K562 (cell line): ENCODE measurements around the gene FARSB. TPM values are rescaled to one million over a fixed set of nuclear protein-coding genes. Genes with fewer than 3 reads are reported as not detected.

Experiments used
- ATAC-seq: fragments of 200-7000 bp; cut with Tn5 transposase; 3 replicates; pipeline ENCODE4 v1.9.1; 2020; ENCODE audit warnings: moderate library complexity
- BruUV-seq: library from RNA; stranded (reverse); fragments of 400-500 nt; replicated peaks from 2 replicates; lab custom pipeline; 2021; lab: Mats Ljungman, UMichigan
- CTCF ChIA-PET: fragments of 300-600 bp; formaldehyde crosslinking; extraction: SDS; loops from one replicate; lab custom pipeline; 2021; ENCODE audit warnings: low intra/inter-chr PET ratio; lab: Yijun Ruan, JAX
- POLR2A ChIA-PET: fragments of 300-600, 350-650 bp; sonication (Branson Sonifier 250); formaldehyde crosslinking; extraction: SDS; loops from one replicate; lab custom pipeline; 2021; ENCODE audit warnings: antibody characterized with exemption, inconsistent platforms; lab: Yijun Ruan, JAX
- DNase-seq, 4 experiments: peaks; one replicate each; pipeline versions ENCODE4 v3.0.0 to v3.0.0-alpha.2; 2011 to 2018; ENCODE audit warnings: low spot score in 3 of 4, mixed read lengths in 3 of 4; ENCODE audit errors: extremely low read depth in 1 of 4
- FAIRE-seq: peaks from 2 replicates; lab custom pipeline; 2011; peaks lifted over from hg19 to GRCh38; lab: Jason Lieb, UNC
- H2AFZ ChIP-seq: 2 replicates; pipeline ENCODE4 v1.6.0; 2011; ENCODE audit warnings: low read depth, low read length, control low read depth, inconsistent platforms
- H3K27ac ChIP-seq: fragments of 200-600 bp; 3 replicates; pipeline ENCODE4 v1.8.0; 2011; ENCODE audit warnings: low read depth, mild to moderate bottlenecking, control low read depth, inconsistent platforms, low read length, moderate library complexity, mixed read lengths; ENCODE audit errors: extremely low read depth
- H3K27me3 ChIP-seq, 2 experiments: fragments of 300-600 bp in 1 of 2; 2 replicates in 1 of 2; 3 replicates in 1 of 2; pipeline versions ENCODE4 v1.6.0 to v1.8.0; 2011; ENCODE audit warnings: inconsistent platforms in 2 of 2, low read length in 2 of 2, mild to moderate bottlenecking in 1 of 2, mixed read lengths in 1 of 2, moderate library complexity in 1 of 2; ENCODE audit not compliant: control insufficient read depth in 2 of 2, insufficient read depth in 2 of 2
- H3K36me3 ChIP-seq: fragments of 300-600 bp; 3 replicates; pipeline ENCODE4 v1.8.0; 2011; ENCODE audit warnings: mild to moderate bottlenecking, low read length, inconsistent platforms; ENCODE audit not compliant: control insufficient read depth, insufficient read depth
- H3K4me1 ChIP-seq, 2 experiments: fragments of 200-600 bp in 1 of 2; replicated peaks in 1 of 2; 2 replicates in 1 of 2; 3 replicates in 1 of 2; pipeline versions ENCODE4 v1.5.1 to v1.8.0; 2011; ENCODE audit warnings: inconsistent platforms in 2 of 2, low read length in 2 of 2, mild to moderate bottlenecking in 1 of 2, mixed read lengths in 1 of 2, moderate library complexity in 1 of 2; ENCODE audit not compliant: control insufficient read depth in 2 of 2, insufficient read depth in 2 of 2
- H3K4me2 ChIP-seq: 2 replicates; pipeline ENCODE4 v1.6.1; 2011; ENCODE audit warnings: low read length, control low read depth, inconsistent platforms, mixed read lengths; ENCODE audit not compliant: insufficient read depth
- H3K4me3 ChIP-seq: fragments of 200-600 bp; sonication (generic), shearing (Covaris generic); 2 replicates; pipeline ENCODE4 v1.5.1; 2016; ENCODE audit warnings: control low read depth, inconsistent platforms
- H3K79me2 ChIP-seq: fragments of 200-600 bp; 3 replicates; pipeline ENCODE4 v1.8.0; 2011; ENCODE audit warnings: low read length, inconsistent platforms; ENCODE audit not compliant: control insufficient read depth, insufficient read depth
- H3K9ac ChIP-seq, 2 experiments: 2 replicates each; pipeline versions ENCODE4 v1.6.0 to v1.6.1; 2011; ENCODE audit warnings: low read depth in 2 of 2, low read length in 2 of 2, control low read depth in 1 of 2, inconsistent platforms in 1 of 2, mild to moderate bottlenecking in 1 of 2, mixed read lengths in 1 of 2; ENCODE audit not compliant: insufficient read depth in 1 of 2
- H3K9me1 ChIP-seq: one replicate; pipeline ENCODE4 v1.6.0; 2011; ENCODE audit warnings: inconsistent platforms, mild to moderate bottlenecking, low read length, moderate library complexity; ENCODE audit not compliant: control insufficient read depth, insufficient read depth
- H3K9me3 ChIP-seq: replicated peaks from 2 replicates; pipeline ENCODE4 v1.5.1; 2011; ENCODE audit warnings: low read depth, low read length, inconsistent platforms; ENCODE audit not compliant: control insufficient read depth, insufficient read depth
- H4K20me1 ChIP-seq: replicated peaks from 2 replicates; pipeline ENCODE4 v1.6.1; 2011; ENCODE audit warnings: low read length, inconsistent platforms, mixed read lengths; ENCODE audit not compliant: control insufficient read depth, insufficient read depth
- BRF1 ChIP-seq: IDR thresholded peaks from 3 replicates; pipeline ENCODE4 v1.6.1; 2011; ENCODE audit warnings: borderline replicate concordance, mild to moderate bottlenecking; ENCODE audit not compliant: insufficient read length; ENCODE audit errors: extremely low read depth
- ESRRB ChIP-seq: fragments of 250-450 bp; sonication (Bioruptor Pico); IDR thresholded peaks from 2 replicates; pipeline ENCODE4 v1.5.0; 2020; ENCODE audit warnings: mild to moderate bottlenecking, moderate library complexity, borderline replicate concordance
- ETV6 ChIP-seq, 3 experiments: fragments of 150-350 bp in 1 of 3; sonication (generic) in 1 of 3; formaldehyde crosslinking in 1 of 3; IDR thresholded peaks; 2 replicates each; pipeline versions ENCODE4 v1.6.1 to v1.8.0; 2014 to 2022; ENCODE audit warnings: borderline replicate concordance in 2 of 3, low read depth in 2 of 3, antibody characterized with exemption in 1 of 3, low read length in 1 of 3, mild to moderate bottlenecking in 1 of 3, missing genetic modification reagents in 1 of 3
- JUNB ChIP-seq: fragments of 450-650 bp; formaldehyde crosslinking; conservative IDR thresholded peaks from 2 replicates; pipeline ENCODE4 v1.4.0; 2020; ENCODE audit warnings: mild to moderate bottlenecking
- MCM5 ChIP-seq: fragments of 450-650 bp; IDR thresholded peaks from 2 replicates; pipeline ENCODE4 v1.6.1; 2016; ENCODE audit warnings: low read depth
- MYBL2 ChIP-seq, 2 experiments: fragments of 450-650 bp in 1 of 2; sonication (generic) in 1 of 2; formaldehyde crosslinking in 1 of 2; IDR thresholded peaks; 2 replicates each; pipeline versions ENCODE4 v1.6.1 to v1.8.1; 2017 to 2022; ENCODE audit warnings: borderline replicate concordance in 1 of 2, inconsistent platforms in 1 of 2, low read depth in 1 of 2, mild to moderate bottlenecking in 1 of 2, missing genetic modification reagents in 1 of 2, moderate library complexity in 1 of 2
- NCOA1 ChIP-seq: fragments of 450-650 bp; IDR thresholded peaks from 2 replicates; pipeline ENCODE4 v1.6.1; 2016; ENCODE audit warnings: low read depth
- WGBS: fragments of 100-300 bp; shearing (Covaris generic); methylation state at CpG from one replicate; pipeline ENCODE4 v1.1.6; 2016; ENCODE audit warnings: low coverage, mixed read lengths; ENCODE audit not compliant: insufficient coverage; ENCODE audit errors: missing lambda C conversion rate; 5-methylcytosine and 5-hydroxymethylcytosine counted together
- in situ Hi-C: fragments of 300-500 bp; cut with MboI; formaldehyde crosslinking; loops from 4 replicates; pipeline ENCODE4 v1.15.0; 2018; ENCODE audit warnings: inconsistent platforms, mixed read lengths
- intact Hi-C: fragments of 100-400 bp; cut with micrococcal nuclease; formaldehyde crosslinking; loops from 2 replicates; pipeline ENCODE4 v1.14.2; 2022
- polyA plus RNA-seq, 8 experiments: library from polyadenylated mRNA; depleted of rRNA in 4 of 8; stranded (reverse) in 5 of 8; unstranded in 3 of 8; fragments of >200 nt; fragmentation: Nextera tagmentation in 2 of 8; fragmentation: Illumina TruSeq in 1 of 8; extraction: Ambion mirVana in 2 of 8; extraction: Trizol in 1 of 8; gene quantifications; 2 replicates each; pipeline versions ENCODE4 v1.2.1 to v1.2.3, GENCODE V29; 2011 to 2014; ENCODE audit warnings: inconsistent platforms in 1 of 8, missing spikeins in 1 of 8
- total RNA-seq, 7 experiments: library from RNA; depleted of rRNA in 6 of 7; stranded (reverse); fragments of >200 nt in 6 of 7; fragmentation: Illumina TruSeq in 2 of 7; extraction: Trizol in 2 of 7; gene quantifications; 2 replicates each; pipeline versions ENCODE4 v1.2.1 to v1.2.3, GENCODE V29; 2011 to 2021; ENCODE audit warnings: low replicate concordance in 1 of 7
- TF ChIP-seq, protein P1 (sequence below): fragments of 450-650 bp; IDR thresholded peaks from 2 replicates; pipeline ENCODE4 v1.6.1; 2016; ENCODE audit warnings: low read depth
- TF ChIP-seq, protein P2 (sequence below): IDR thresholded peaks from 2 replicates; pipeline ENCODE4 v1.6.1; 2011; ENCODE audit warnings: borderline replicate concordance, low read depth, mild to moderate bottlenecking, moderate library complexity, low read length; ENCODE audit not compliant: insufficient read depth, poor library complexity, severe bottlenecking

Gene FARSB
- total and polyA plus RNA-seq, 9 of the 15 experiments (the other 6 are each of a cell fraction or from before 2014, with no cell fraction given): 26.6 to 171 (median 55.7) TPM

DNA sequence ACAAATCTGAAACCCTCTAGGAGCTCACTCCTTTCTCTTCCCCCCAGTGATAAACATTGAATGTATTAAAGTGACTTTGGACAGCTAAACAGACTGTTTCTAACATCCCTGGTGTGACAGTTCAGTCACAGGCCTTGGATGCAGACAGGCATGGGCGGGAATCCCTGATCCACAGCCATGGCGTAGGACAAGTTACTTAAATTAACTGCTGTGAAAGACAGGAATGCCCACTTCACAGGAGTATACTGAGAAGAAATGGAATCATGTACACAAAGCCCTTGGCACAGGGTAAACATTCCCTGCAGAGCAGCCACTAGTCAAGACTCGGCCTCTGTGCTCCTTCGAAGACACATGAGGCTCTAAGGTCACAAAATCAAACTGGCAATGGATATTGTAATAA, 34.0 kb downstream of the FARSB start:
- DNase-seq (no peak), ATAC-seq (no peak), FAIRE-seq (no peak)
- H4K20me1 ChIP-seq: no peaks in the 10 kb centered on the region
- H2AFZ ChIP-seq: no peak overlapping the region
- H3K27me3 ChIP-seq: no peaks in the 10 kb centered on the region
- no peaks in the 10 kb centered on the region for H3K79me2 ChIP-seq
- no peak overlapping the region for H3K4me3 ChIP-seq
- intact Hi-C loops (no loop called here), in situ Hi-C loops (no loop called here)
- H3K4me2 ChIP-seq: no peak overlapping the region
- ChIA-PET CTCF (no interaction called here), POLR2A (no interaction called here)
- no peaks in the 10 kb centered on the region for H3K9me3 ChIP-seq
- H3K4me1 ChIP-seq: no peaks in the 10 kb centered on the region
- 90% methylated on average over 3 of the region's 4 CpGs for WGBS
- H3K27ac ChIP-seq: no peak overlapping the region
- no TSS peak for BruUV-seq
- H3K9me1 ChIP-seq: no peaks in the 10 kb centered on the region
- H3K9ac ChIP-seq: no peak overlapping the region
- H3K36me3 ChIP-seq: peaks cover 78% of the 10 kb centered on the region
- TF ChIP-seq BRF1 (no peak), ESRRB (CRISPR knock-in tag) (no peak), MCM5 (no peak), MYBL2 (IDR thresholded peaks at IDR 0.05; ENCODE audit: low read depth) (no peak), MYBL2 (CRISPR knock-in tag; IDR thresholded peaks at IDR 0.05; ENCODE audit: borderline replicate concordance) (no peak), ETV6 (IDR thresholded peaks at IDR 0.05; ENCODE audit: borderline replicate concordance in 1 of 2, low read depth in 2 of 2, low read length in 1 of 2) (no peak), ETV6 (CRISPR knock-in tag; IDR thresholded peaks at IDR 0.05; ENCODE audit: borderline replicate concordance) (no peak), NCOA1 (no peak), JUNB (CRISPR knock-in tag) (no peak)
- TF ChIP-seq, protein P1, sequence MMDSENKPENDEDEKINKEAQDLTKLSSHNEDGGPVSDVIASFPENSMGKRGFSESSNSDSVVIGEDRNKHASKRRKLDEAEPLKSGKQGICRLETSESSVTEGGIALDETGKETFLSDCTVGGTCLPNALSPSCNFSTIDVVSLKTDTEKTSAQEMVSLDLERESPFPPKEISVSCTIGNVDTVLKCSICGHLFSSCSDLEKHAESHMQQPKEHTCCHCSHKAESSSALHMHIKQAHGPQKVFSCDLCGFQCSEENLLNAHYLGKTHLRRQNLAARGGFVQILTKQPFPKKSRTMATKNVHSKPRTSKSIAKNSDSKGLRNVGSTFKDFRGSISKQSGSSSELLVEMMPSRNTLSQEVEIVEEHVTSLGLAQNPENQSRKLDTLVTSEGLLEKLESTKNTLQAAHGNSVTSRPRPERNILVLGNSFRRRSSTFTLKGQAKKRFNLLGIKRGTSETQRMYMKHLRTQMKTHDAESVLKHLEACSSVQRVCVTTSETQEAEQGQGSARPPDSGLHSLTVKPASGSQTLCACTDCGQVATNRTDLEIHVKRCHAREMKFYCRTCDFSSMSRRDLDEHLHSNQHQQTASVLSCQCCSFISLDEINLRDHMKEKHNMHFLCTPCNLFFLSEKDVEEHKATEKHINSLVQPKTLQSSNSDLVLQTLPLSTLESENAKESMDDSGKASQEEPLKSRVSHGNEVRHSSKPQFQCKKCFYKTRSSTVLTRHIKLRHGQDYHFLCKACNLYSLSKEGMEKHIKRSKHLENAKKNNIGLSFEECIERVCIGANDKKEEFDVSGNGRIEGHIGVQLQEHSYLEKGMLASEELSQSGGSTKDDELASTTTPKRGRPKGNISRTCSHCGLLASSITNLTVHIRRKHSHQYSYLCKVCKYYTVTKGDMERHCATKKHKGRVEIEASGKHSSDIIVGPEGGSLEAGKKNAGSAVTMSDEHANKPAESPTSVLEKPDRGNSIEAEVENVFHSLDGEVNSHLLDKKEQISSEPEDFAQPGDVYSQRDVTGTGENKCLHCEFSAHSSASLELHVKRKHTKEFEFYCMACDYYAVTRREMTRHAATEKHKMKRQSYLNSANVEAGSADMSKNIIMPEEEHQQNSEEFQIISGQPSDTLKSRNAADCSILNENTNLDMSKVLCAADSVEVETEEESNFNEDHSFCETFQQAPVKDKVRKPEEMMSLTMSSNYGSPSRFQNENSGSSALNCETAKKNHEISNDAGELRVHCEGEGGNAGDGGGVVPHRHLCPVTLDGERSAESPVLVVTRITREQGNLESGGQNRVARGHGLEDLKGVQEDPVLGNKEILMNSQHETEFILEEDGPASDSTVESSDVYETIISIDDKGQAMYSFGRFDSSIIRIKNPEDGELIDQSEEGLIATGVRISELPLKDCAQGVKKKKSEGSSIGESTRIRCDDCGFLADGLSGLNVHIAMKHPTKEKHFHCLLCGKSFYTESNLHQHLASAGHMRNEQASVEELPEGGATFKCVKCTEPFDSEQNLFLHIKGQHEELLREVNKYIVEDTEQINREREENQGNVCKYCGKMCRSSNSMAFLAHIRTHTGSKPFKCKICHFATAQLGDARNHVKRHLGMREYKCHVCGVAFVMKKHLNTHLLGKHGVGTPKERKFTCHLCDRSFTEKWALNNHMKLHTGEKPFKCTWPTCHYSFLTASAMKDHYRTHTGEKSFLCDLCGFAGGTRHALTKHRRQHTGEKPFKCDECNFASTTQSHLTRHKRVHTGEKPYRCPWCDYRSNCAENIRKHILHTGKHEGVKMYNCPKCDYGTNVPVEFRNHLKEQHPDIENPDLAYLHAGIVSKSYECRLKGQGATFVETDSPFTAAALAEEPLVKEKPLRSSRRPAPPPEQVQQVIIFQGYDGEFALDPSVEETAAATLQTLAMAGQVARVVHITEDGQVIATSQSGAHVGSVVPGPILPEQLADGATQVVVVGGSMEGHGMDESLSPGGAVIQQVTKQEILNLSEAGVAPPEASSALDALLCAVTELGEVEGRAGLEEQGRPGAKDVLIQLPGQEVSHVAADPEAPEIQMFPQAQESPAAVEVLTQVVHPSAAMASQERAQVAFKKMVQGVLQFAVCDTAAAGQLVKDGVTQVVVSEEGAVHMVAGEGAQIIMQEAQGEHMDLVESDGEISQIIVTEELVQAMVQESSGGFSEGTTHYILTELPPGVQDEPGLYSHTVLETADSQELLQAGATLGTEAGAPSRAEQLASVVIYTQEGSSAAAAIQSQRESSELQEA: no peak
- TF ChIP-seq, protein P2, sequence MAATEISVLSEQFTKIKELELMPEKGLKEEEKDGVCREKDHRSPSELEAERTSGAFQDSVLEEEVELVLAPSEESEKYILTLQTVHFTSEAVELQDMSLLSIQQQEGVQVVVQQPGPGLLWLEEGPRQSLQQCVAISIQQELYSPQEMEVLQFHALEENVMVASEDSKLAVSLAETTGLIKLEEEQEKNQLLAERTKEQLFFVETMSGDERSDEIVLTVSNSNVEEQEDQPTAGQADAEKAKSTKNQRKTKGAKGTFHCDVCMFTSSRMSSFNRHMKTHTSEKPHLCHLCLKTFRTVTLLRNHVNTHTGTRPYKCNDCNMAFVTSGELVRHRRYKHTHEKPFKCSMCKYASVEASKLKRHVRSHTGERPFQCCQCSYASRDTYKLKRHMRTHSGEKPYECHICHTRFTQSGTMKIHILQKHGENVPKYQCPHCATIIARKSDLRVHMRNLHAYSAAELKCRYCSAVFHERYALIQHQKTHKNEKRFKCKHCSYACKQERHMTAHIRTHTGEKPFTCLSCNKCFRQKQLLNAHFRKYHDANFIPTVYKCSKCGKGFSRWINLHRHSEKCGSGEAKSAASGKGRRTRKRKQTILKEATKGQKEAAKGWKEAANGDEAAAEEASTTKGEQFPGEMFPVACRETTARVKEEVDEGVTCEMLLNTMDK: no peak
